Fibroblast of skin of abdomen (primary cell): ENCODE measurements around the gene ATP10B.
A peak's percentile ranks its signal among the peaks of the same experiment; 100 is the strongest.
"Not testable (repeated sequence)": the region's sequence is repeated elsewhere in the genome, so short reads cannot be mapped to it uniquely, and the experiment has no call there.

Source experiments
- DNase-seq: peaks from one replicate; pipeline ENCODE4 v3.0.0-alpha.2; 2013

The ATP10B gene

DNA sequence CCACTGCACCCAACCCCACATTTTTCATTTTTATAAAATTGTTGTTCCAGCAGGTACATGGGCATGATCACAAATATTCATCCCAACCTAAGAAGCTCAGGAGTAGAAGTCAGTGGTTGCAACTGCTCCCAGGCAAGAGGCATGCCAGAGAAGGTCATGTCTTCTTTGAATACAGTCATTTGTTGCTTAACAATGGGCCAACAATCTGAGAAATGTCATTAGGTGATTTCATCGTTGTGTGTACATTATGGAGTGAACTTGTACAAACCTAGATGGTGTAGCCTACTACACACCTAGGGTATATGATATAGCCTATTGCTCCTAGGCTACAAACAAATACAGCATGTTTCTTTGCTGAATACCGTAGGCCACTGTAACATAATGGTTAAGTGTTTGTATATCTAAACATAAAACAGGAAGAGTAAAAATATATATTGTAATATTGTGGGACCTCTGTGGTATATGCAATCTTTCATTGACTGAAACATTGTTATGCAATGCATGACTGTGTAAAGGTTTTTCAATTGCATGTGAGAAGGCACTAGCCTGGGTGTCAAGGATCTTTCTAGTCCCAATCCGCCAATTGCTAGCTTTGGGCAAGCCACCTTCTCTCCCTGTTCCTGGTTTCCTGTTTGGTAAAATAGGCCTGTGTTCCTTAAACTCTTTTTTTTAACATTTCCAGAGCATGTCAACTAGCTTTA is 27.6 kb downstream of the ATP10B start:
- no peak for DNase-seq

GRCh38 chr5:160812996-160813395 is 39.0 kb downstream of the ATP10B start:
- DNase-seq, result not testable (repeated sequence)

DNA sequence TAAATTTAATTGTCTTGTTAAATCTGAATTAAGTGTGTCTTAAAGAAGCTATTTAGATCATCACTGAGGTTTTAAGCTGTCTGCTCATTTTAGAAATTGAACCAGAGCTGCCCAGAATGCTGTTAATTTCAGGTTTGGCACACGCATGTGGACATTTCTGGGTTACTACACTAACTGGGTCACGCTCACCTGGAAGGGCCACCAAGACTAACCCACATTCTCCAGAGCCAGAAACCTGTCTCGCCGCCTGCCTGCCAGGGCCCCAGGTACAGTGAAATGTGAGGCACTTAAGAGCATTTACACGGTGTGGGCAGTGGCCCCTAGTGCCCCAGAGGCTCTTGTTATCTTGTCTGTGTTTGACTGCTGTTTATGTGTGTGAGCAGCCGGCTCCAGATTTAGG is 46.6 kb downstream of the ATP10B start:
- DNase-seq, result no peak

DNA sequence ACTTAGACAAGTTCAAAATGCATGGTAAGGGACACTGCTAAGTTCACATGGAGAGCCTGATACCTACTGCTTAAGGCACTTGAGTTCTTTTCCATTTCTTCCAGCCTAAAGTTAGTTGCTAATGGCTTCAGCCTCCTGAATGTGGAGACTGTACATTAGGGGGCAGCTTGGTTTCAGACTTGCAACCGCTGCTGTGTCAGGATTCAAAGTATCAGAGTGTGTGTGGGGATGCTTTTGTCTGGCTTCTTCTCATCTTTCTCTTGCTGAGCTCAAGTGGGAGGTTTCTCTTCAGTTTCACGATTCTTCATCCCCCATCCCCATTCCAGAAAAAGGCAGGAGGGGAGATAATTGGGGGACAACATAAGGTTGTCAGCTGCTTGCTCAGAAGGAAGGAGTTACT is 49.4 kb downstream of the ATP10B start:
- DNase-seq, result peak; percentile 6

DNA sequence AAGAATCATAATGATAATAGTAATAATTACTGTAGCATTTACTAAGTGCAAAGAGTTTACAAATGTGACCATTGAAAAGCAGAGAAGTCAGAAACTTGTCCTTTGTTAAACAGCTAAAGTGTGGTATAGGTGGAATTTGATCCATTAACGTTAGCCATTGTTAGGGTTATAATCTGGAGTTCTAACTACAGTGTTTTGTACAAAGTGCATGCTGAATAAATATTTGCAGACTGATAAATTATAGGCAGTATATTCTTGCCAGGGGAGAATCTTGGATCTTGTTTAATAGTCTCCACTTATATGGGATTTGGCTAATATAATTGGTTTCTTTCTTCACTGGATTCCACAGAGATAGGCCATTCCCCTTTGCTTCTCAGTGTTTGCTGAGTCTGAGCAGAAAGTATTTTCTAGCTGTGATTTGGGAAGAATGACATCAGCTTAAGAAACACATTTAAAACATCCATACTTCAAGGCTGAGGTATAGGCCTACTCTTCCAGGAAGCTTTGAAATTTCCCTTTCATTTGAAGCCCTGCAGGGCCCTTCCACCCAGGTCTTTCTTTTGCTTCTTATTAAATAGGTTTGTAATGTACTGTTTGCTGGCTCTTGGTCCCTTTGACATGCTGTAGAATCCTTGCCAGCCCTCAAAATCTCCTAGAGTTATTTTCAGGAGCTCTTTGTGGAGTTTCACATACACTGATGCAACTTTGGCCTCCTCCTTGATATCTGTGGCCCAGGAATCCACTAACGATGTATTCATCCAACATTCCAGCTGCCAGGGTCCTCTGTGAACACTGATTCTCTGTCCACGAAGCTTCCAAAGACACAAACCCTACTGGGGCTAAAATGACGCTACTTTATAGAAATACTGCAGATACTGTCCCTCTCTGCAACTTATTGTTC is 51.4 kb downstream of the ATP10B start:
- DNase-seq, result peak; percentile 12

DNA sequence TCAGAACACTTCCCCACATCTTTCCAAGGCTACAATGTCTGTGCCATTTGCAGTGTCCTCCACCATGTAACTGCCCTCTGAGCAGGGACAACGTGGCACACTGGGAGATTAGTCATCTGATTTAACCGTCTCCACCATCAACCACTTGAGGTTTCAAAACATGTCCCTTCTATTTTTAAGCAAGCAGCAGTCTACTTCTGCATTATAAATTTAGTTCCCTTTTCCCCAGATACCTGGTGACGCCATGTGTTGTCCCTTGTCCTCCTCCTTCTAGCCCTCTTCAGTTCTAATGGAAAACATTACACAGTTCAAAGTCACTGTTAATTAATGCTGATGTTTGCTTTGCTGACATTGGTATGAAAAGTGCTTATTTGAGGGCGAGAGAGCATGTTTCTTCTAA is 52.8 kb downstream of the ATP10B start:
- no peak for DNase-seq

GRCh38 chr5:160797020-160797419 is 55.0 kb downstream of the ATP10B start:
- no peak for DNase-seq

- no peak for DNase-seq
Measured at GRCh38 chr5:160793530-160793899, 58.5 kb downstream of the ATP10B start.

- no peak for DNase-seq
Measured at GRCh38 chr5:160792732-160793529, 59.1 kb downstream of the ATP10B start.

- DNase-seq, result no peak
Measured at GRCh38 chr5:160792281-160792680, 59.7 kb downstream of the ATP10B start.

DNA sequence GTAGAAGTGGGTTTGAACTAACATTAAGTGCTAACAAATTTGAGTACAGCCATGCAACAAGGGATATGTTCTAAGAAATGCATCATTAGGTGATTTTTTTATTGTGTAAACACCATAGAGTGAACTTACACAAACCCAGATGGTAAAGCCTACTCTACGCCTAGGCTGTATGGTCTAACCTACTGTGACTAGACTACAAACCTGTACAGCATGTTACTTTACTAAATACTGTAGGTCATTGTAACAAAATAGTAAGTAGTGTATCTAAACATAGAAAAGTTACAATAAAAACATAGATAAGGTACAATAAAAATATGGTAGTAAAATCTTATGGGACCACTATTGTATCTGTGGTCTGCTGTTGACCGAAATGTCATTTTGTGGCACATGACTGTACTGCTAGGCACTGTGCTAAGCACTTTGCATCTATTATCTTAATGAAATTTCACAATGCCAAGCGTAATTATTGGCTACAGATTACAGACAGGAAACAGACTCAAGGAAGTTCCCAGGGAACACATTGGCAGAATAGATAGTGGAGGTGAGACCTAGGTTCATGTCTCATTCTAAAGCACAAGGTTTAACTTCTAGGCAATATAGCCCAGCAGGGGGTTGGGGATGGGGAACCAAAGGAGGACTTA is 62.7 kb downstream of the ATP10B start:
- DNase-seq, result no peak

DNA sequence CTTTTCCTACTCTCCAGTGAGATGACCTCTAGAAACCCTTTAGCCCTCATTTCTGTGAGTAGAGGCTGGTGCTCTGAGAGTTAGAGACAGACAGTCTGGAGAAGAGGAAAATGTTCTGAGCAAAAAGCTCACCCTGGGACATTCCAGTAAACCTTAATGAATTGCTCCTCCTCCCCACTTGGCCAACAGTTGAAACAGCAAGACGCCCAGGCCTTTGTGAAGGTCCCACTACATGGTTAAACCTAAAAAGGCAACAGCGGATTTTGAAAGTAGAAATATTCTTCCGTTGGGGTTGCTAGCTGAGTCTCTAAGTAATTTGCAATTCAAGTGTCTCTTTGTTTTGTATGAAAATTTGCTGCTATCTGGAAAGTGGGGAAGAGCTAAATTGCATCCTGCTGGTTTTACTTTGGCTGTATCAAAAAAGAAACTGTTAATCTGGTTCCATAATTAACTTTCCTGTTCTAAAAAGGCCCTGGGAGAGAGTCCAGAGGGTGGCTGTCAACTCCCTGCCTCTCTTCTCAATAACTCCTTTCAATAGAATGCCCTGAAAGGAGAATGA is 63.8 kb downstream of the ATP10B start:
- no peak for DNase-seq

GRCh38 chr5:160787240-160787639 is 64.8 kb downstream of the ATP10B start:
- no peak for DNase-seq

DNA sequence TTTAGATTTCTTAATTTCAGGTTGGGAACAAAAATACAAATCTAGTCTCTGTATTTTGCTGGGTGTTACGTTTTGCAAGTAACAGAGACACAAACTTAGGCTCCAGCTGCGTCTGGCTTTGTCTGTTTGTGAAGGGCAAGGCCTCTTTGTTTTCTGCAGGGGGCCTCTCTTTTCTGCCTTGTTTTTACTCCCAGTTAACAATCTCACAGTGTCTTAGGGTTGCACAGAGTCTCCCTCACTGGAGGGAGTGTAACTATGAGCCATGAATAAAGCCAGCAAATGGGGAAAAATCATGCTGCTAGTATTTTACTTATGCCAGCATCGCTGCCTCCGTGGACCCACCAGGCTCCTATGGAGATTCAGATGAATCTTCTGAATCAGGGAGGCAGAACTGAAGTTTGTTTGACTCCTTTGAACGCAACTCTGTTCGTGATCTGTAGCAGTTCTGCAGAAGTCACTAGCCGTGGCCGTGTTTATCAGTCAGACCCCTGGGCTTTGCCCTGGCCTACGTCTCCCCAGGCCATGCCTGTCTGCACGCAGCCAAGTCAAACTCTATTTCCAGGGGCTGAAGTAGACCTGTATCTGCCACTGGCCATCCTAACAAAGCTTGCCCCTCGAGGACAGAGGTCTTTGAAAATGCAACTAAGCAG is 77.2 kb downstream of the ATP10B start:
- DNase-seq, result no peak

GRCh38 chr5:160773646-160774410 is 78.2 kb downstream of the ATP10B start:
- DNase-seq, result no peak

GRCh38 chr5:160772854-160773253 is 79.2 kb downstream of the ATP10B start:
- no peak for DNase-seq

GRCh38 chr5:160770718-160771117 is 81.3 kb downstream of the ATP10B start:
- DNase-seq, result no peak

DNA sequence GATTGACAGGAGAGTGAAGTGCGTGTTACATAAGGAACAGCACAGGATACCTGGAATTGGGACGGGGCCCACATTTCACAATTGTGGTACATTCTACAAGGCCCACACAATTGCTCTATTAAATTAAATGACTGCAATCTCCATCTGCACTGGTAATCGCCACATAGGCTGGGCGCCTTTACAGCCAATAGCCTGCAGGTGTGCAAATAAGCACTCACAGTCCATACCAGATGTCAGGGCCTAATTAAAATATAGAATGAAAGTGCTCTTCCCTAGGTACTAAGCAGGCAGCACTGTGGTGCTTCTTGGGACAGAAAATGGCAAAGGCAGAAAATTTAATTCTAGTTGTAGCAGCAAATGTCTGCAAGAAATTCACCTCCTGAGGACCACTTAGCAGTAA is 82.7 kb downstream of the ATP10B start:
- DNase-seq, result no peak

- DNase-seq, result no peak
Measured at GRCh38 chr5:160767062-160767461, 84.9 kb downstream of the ATP10B start.

- no peak for DNase-seq
Measured at GRCh38 chr5:160760008-160760407, 92.0 kb downstream of the ATP10B start.

- no peak for DNase-seq
Measured at GRCh38 chr5:160757194-160757593, 94.8 kb downstream of the ATP10B start.
